ENCODE data around the gene PEAR1.

The PEAR1 gene

GRCh38 chr1:156941675-156942074 lies 48.2 kb downstream of the PEAR1 start:
- no peak overlapping the region for H3K4me3 ChIP-seq (ENCODE audit: low read depth, low read length)
- no peak for TF ChIP-seq CTCF (IDR thresholded peaks at IDR 0.05; ENCODE audit: borderline replicate concordance, insufficient read depth, low read depth, low read length)

DNA sequence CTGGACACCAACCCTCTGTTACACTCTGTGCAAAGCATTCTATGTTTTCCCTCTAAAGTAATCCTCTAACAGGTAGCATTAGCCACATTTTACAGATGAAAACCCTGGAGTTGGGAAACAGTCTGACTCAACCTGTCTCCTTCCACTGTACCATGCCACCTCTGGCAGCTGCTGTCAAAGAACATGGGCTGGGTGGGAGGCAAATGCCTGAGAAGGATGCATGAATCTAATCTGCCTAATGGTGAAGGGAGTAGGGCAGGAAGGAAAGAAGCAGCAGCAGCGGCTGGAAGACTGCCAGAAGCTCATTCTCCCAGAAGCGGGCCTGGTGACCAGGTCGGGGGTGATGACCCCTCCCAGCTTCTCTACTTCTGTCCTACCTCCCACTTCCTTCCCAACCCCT lies 48.7 kb downstream of the PEAR1 start:
- H3K4me3 ChIP-seq (ENCODE audit: low read depth, low read length): no peak overlapping the region
- no peak for TF ChIP-seq CTCF (IDR thresholded peaks at IDR 0.05; ENCODE audit: borderline replicate concordance, insufficient read depth, low read depth, low read length)

DNA sequence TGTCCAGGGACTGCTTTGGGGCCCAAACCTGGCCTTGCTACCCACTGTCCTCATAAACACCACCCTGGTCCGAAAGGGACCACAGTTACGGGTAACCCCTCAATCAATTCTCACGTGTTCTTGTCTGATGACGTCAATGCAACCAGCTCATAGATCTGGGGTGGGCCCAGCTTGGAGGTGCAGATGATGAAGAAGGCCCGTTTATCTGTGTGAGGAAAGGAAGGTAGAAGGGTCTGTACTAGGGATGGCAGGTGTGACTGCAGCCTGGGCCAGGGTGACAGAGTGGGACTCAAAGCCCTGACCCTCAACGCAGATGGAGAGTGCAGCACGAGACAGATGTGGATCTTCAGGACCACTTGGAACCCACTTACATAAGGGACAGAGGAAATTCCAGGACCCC lies 49.1 kb downstream of the PEAR1 start:
- no peak for TF ChIP-seq CTCF (IDR thresholded peaks at IDR 0.05; ENCODE audit: borderline replicate concordance, insufficient read depth, low read depth, low read length)
- H3K4me3 ChIP-seq (ENCODE audit: low read depth, low read length): no peak overlapping the region

DNA sequence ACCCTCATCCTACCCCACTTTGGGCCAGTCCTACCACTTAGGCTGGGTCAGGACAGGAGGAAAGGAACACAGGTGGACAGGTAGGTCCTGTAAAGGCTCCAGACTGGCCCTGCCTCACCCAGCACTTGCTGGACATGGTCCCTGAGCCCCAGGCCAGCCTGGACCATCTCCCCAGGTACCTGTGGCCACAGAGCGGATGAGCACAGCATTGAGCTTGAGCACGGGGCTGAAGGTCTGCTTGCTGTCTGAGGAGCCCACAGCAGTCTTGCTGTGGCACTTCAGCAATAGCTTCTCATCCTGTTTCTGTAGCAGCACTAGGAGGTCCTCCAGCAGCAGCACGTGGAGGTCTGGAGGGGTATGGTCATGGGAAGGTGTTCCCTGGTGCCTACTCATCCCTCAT lies 50.2 kb downstream of the PEAR1 start:
- TF ChIP-seq CTCF (IDR thresholded peaks at IDR 0.05; ENCODE audit: borderline replicate concordance, insufficient read depth, low read depth, low read length): no peak
- no peak overlapping the region for H3K4me3 ChIP-seq (ENCODE audit: low read depth, low read length)

DNA sequence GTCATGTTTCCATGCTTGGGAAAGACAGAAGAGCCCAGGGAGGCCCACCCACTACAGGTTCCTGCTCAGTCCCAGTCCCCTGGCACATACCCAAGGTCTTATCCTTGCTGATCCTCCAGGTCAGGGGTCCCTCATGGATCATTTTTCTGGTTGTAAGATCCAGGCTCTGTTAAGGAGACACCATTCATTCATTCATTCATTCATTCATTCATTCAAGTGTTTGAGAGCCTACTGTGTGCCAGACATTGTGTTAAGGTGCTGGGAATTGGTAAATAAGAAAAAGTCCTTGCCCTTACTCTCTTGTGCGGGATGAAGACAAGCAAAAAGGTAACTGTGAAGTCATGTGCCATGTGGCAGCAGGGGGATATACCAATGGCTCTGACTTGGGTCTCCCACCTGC lies 50.8 kb downstream of the PEAR1 start:
- no peak overlapping the region for H3K4me3 ChIP-seq (ENCODE audit: low read depth, low read length)
- TF ChIP-seq CTCF (IDR thresholded peaks at IDR 0.05; ENCODE audit: borderline replicate concordance, insufficient read depth, low read depth, low read length): no peak

DNA sequence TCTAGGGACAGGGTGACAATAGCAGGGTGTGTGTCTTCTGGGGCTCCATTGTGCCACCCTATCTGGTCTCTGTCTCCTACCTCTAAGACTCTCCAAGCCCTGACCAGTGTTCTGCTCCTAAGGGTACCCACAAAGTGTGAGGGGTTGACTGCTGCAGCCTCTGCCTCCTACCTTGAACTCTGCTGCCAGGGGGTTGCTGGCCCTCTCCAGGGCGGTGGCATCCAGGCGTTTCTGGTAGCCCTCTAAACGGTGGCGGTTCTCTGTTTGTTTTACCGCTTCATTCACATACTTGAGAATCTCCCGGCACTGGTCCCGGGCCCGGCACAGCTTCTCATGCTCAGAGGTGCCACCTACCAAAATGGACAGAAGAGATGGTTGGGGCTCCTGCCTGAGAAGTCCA lies 51.3 kb downstream of the PEAR1 start:
- no peak overlapping the region for H3K4me3 ChIP-seq (ENCODE audit: low read depth, low read length)
- TF ChIP-seq CTCF (IDR thresholded peaks at IDR 0.05; ENCODE audit: borderline replicate concordance, insufficient read depth, low read depth, low read length): no peak

DNA sequence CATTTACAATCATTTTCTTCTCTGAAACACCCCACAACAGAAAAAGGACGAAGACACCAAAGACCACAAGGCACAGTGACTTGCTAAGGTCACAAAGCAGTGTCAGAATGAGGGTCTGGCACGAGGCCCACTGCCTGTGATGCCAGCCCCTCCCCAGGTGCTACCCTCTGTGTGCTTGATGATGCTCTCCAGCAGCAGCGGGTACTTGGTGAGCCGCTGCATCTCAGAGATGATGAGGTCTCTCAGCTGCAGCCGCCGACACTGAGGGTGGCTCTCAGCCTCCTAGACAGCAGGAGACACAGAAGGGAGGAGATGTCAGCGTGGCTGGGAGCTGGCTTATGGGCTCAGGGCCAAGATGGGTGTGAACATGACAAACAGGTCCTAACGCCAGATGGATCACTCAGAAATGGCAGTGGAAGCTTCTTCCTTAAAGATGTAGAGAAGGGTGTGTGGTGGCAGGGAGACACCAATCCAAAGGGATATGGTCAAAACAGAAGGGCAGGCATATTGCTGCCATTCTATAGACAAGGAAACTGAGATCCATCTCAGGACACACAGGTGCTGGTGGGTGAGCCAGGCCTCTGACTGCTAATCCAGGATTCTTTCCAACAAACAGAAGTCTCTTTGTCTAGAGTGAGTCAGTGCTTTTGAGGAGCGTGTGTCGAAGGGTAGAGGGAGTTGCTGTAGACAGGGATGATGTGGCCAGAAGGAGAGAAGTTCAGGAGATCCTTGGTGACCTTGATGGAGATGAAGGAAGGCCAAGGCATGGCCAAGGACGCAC lies 52.6 kb downstream of the PEAR1 start:
- no peak for TF ChIP-seq CTCF (IDR thresholded peaks at IDR 0.05; ENCODE audit: borderline replicate concordance, insufficient read depth, low read depth, low read length)
- no peak overlapping the region for H3K4me3 ChIP-seq (ENCODE audit: low read depth, low read length)

All from GM12875 (cell line).